Testis (tissue), 3 donors: ENCODE results near the gene IQSEC1. TPM values are rescaled to one million over a fixed set of nuclear protein-coding genes. Genes with fewer than 3 reads are reported as not detected.

ENCODE experiments used
- DNase-seq: peaks from one replicate; pipeline ENCODE4 v3.0.0-alpha.2; 2019
- H3K27ac ChIP-seq, 2 donors: fragments of 200-600 bp; sonication (generic); one replicate each; pipeline ENCODE4 v1.5.1; 2019
- H3K27me3 ChIP-seq: fragments of 200-600 bp; sonication (generic); one replicate; pipeline ENCODE4 v1.5.1; 2019
- H3K36me3 ChIP-seq: fragments of 200-600 bp; sonication (generic); one replicate; pipeline ENCODE4 v1.5.1; 2017; ENCODE audit warnings: low read depth; ENCODE audit errors: missing control alignments
- H3K4me1 ChIP-seq: fragments of 200-600 bp; sonication (generic); one replicate; pipeline ENCODE4 v1.5.1; 2019
- H3K4me3 ChIP-seq, 2 donors: fragments of 200-600 bp; sonication (generic); one replicate each; pipeline ENCODE4 v1.5.1; 2017 to 2019
- H3K9me3 ChIP-seq: fragments of 200-600 bp; sonication (generic); one replicate; pipeline ENCODE4 v1.5.1; 2017
- CTCF ChIP-seq, 3 experiments: fragments of 450-650 bp in 2 of 3; fragments of 200-600 bp in 1 of 3; sonication (generic) in 1 of 3; IDR thresholded peaks; one replicate each; pipeline ENCODE4 v1.5.1; 2016 to 2019; ENCODE audit warnings: antibody characterized with exemption in 3 of 3, mild to moderate bottlenecking in 2 of 3, moderate library complexity in 1 of 3
- POLR2A ChIP-seq: fragments of 450-650 bp; IDR thresholded peaks from one replicate; pipeline ENCODE4 v1.6.1; 2017; ENCODE audit warnings: antibody characterized with exemption, mild to moderate bottlenecking, moderate library complexity
- WGBS, 2 donors: methylation state at CpG; one replicate each; pipeline ENCODE4 v1.1.5; 2018; 5-methylcytosine and 5-hydroxymethylcytosine counted together
- intact Hi-C: fragments of 100-400 bp; cut with DNase I; formaldehyde crosslinking; loops from one replicate; pipeline ENCODE4 v1.15.1; 2023; ENCODE audit warnings: low total_unique reads
- polyA plus RNA-seq: library from polyadenylated mRNA; stranded (reverse); fragments of 350-450 nt; fragmentation: Illumina TruSeq; extraction: RNeasy Lipid Tissue Mini Kit (QIAGEN cat#74804); gene quantifications from one replicate; pipeline ENCODE4 v1.2.3, GENCODE V29; 2014; ENCODE audit warnings: low read depth, low replicate concordance; ENCODE audit not compliant: insufficient read depth
- total RNA-seq, 2 donors: library from RNA; depleted of rRNA; stranded (reverse); fragments of >200 nt; gene quantifications; one replicate each; pipeline ENCODE4 v1.2.3, GENCODE V29; 2016

The IQSEC1 gene
- total and polyA plus RNA-seq, 3 donors from 2014 or later = 32.9 to 89.4 (median 74.3) TPM

DNA sequence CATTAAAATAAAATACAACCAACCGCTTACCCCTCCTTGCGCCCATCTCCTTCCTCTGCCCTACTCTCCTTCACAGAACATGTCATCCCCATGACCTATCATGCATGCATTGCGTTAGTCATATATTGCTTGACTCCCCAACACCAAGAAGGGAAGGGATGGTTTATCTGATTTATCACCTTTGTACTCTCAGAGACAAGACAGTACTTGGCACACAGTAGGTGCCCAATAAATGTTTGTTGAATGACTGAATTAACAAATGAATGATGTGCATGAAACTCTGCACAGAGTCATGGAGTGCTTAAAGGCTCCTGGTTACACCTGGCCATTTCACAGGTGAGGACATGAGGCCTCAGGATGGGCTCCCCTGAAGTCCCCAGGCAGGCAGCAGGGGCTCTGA lies 59.7 kb downstream of the IQSEC1 start:
- no peak for DNase-seq
- intact Hi-C loops = no loop called here
- H3K27ac ChIP-seq = no peak overlapping the region
- no peak for TF ChIP-seq CTCF (IDR thresholded peaks at IDR 0.05)
- no peak for TF ChIP-seq POLR2A
- no peak overlapping the region for H3K4me3 ChIP-seq
- WGBS, 2 donors = 90 to 95% methylated on average over 3 of the region's 3 CpGs
- peaks cover 5% of the 10 kb centered on the region for H3K4me1 ChIP-seq
- H3K36me3 ChIP-seq = no peaks in the 10 kb centered on the region
- H3K9me3 ChIP-seq = no peaks in the 10 kb centered on the region
- no peaks in the 10 kb centered on the region for H3K27me3 ChIP-seq

DNA sequence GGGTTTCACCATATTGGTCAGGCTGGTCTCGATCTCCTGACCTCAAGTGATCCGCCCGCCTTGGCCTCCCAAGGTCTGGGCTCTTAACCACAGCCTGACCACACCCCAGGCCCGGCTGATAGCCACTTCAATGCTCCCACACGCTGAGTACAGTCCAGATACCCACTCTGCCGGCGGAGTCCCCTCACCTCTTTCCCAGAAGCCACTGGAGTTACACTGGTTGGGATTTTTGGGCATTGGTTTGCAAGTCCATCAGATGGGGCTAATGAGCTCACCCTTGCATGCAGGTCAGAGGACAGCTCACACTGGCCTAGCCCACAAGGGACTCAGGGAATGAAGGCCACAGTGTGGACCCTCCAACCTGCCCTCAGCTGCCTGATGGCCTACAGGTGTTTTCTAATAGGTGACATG lies 60.1 kb downstream of the IQSEC1 start:
- Histone ChIP-seq H3K27ac (peak overlapping the region in 1 of 2 donors; percentile 45), H3K36me3 (no peaks in the 10 kb centered on the region), H3K9me3 (no peaks in the 10 kb centered on the region), H3K4me3 (no peak overlapping the region), H3K27me3 (no peaks in the 10 kb centered on the region), H3K4me1 (peaks cover 5% of the 10 kb centered on the region)
- intact Hi-C loops = no loop called here
- DNase-seq = no peak
- TF ChIP-seq POLR2A = no peak
- no peak for TF ChIP-seq CTCF (IDR thresholded peaks at IDR 0.05)
- WGBS, 2 donors = 88 to 89% methylated on average over 7 of the region's 7 CpGs

GRCh38 chr3:13012221-13012691 lies 61.0 kb downstream of the IQSEC1 start:
- no peak for TF ChIP-seq POLR2A
- TF ChIP-seq CTCF (IDR thresholded peaks at IDR 0.05) = no peak
- WGBS, 2 donors = 62 to 76% methylated on average over 5 of the region's 5 CpGs
- Histone ChIP-seq H3K27me3 (no peaks in the 10 kb centered on the region), H3K4me3 (no peak overlapping the region), H3K9me3 (no peaks in the 10 kb centered on the region), H3K4me1 (no peaks in the 10 kb centered on the region), H3K36me3 (no peaks in the 10 kb centered on the region), H3K27ac (peak overlapping the region in 1 of 2 donors; percentile 45)
- intact Hi-C loops = no loop called here
- DNase-seq = peak; percentile 85

DNA sequence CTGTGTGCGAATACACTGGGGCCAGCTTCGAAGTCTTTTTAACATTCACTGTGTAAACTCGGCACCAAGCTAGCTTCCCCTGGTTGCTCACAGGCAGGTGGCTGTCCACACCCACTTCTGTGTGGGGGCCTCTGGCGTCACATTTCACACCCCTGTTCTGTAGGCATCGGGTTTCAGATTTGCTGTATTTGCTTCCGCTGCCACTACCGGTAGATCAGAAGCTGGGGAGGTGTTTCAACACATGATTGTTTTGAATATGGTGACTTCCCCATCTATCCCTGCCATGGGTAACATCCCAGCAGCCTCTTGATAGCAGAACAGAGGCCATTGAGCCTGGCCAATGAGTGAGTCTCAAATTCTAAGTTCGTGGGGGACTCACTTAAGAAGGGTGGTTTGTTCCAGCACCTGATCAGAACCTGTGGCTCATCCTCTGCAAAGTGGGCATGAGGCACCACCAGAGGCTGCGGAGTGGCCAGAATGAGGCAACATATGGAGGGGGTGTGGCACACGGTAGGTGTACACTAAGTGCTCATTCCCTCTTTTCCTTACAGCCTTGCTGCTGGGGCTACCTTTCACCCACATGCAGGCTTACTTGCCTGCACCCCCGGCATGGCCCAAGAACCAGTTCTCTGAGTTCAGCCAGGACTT lies 61.5 kb downstream of the IQSEC1 start:
- Histone ChIP-seq H3K4me3 (no peak overlapping the region), H3K4me1 (no peaks in the 10 kb centered on the region), H3K36me3 (no peaks in the 10 kb centered on the region), H3K27me3 (no peaks in the 10 kb centered on the region), H3K27ac (no peak overlapping the region), H3K9me3 (no peaks in the 10 kb centered on the region)
- peak; percentile 48 for DNase-seq
- no peak for TF ChIP-seq POLR2A
- no peak for TF ChIP-seq CTCF (IDR thresholded peaks at IDR 0.05)
- intact Hi-C loops = no loop called here
- WGBS, 2 donors = 80 to 85% methylated on average over 11 of the region's 11 CpGs
